ENCODE measurements around the gene UTS2B.

The UTS2B gene

GRCh38 chr3:191329654-191330529, at the start of gene UTS2B:
UTS2B (minus strand) TSS chr3:191330526; CDS start chr3:191282189, 48,337 bp downstream.
- no peak for DNase-seq (ENCODE audit: low read depth)

GRCh38 chr3:191380001-191380400, 49.7 kb upstream of the UTS2B start:
- no peak for DNase-seq (ENCODE audit: low read depth)

- no peak for DNase-seq (ENCODE audit: low read depth)
Observed at GRCh38 chr3:191379446-191379845, 49.1 kb upstream of the UTS2B start.

GRCh38 chr3:191378142-191378812, 48.0 kb upstream of the UTS2B start:
- no peak for DNase-seq (ENCODE audit: low read depth)

GRCh38 chr3:191376516-191377141, 46.3 kb upstream of the UTS2B start:
- DNase-seq (ENCODE audit: low read depth), result no peak

- DNase-seq (ENCODE audit: low read depth), result no peak
Observed at GRCh38 chr3:191373327-191373726, 43.0 kb upstream of the UTS2B start.

- DNase-seq (ENCODE audit: low read depth), result no peak
Observed at GRCh38 chr3:191372122-191372521, 41.8 kb upstream of the UTS2B start.

GRCh38 chr3:191369616-191370010, 39.3 kb upstream of the UTS2B start:
- DNase-seq (ENCODE audit: low read depth), result no peak

- DNase-seq (ENCODE audit: low read depth), result no peak
Observed at GRCh38 chr3:191368755-191369615, 38.7 kb upstream of the UTS2B start.

GRCh38 chr3:191366675-191367074, 36.3 kb upstream of the UTS2B start:
- no peak for DNase-seq (ENCODE audit: low read depth)

GRCh38 chr3:191363221-191363620, 32.9 kb upstream of the UTS2B start:
- no peak for DNase-seq (ENCODE audit: low read depth)

- DNase-seq (ENCODE audit: low read depth), result no peak
Observed at GRCh38 chr3:191362524-191363090, 32.3 kb upstream of the UTS2B start.

- DNase-seq (ENCODE audit: low read depth), result no peak
Observed at GRCh38 chr3:191362037-191362436, 31.7 kb upstream of the UTS2B start.

GRCh38 chr3:191361456-191361855, 31.1 kb upstream of the UTS2B start:
- no peak for DNase-seq (ENCODE audit: low read depth)

- no peak for DNase-seq (ENCODE audit: low read depth)
Observed at GRCh38 chr3:191360620-191361019, 30.3 kb upstream of the UTS2B start.

- no peak for DNase-seq (ENCODE audit: low read depth)
Observed at GRCh38 chr3:191358929-191359328, 28.6 kb upstream of the UTS2B start.

- no peak for DNase-seq (ENCODE audit: low read depth)
Observed at GRCh38 chr3:191357909-191358308, 27.6 kb upstream of the UTS2B start.

GRCh38 chr3:191356631-191357439, 26.5 kb upstream of the UTS2B start:
- no peak for DNase-seq (ENCODE audit: low read depth)

GRCh38 chr3:191355406-191355805, 25.1 kb upstream of the UTS2B start:
- no peak for DNase-seq (ENCODE audit: low read depth)

GRCh38 chr3:191353022-191353777, 22.9 kb upstream of the UTS2B start:
- no peak for DNase-seq (ENCODE audit: low read depth)

Data from stimulated activated CD8-positive, alpha-beta memory T cell treated with anti-CD3 and anti-CD28 coated beads, Interleukin-4, amount 100 ng/mL, for 24 hours (primary cell).